KBM-7 (cell line): ENCODE data around the gene ANAPC7.
A peak's percentile ranks its signal among the peaks of the same experiment; 100 is the strongest.
"Not testable (repeated sequence)": the region's sequence is repeated elsewhere in the genome, so short reads cannot be mapped to it uniquely, and the experiment has no call there.

Source experiments
- DNase-seq: peaks from one replicate; pipeline ENCODE4 v3.0.0-alpha.2; 2015
- in situ Hi-C: fragments of 300-500 bp; cut with MboI; formaldehyde crosslinking; loops from 2 replicates; pipeline ENCODE4 v1.14.3; 2020; ENCODE audit warnings: low sequenced_read_pairs, low pct_unique_long_range_greater_than_20kb, mixed read lengths

Gene ANAPC7

GRCh38 chr12:110379197-110379596, 24.3 kb downstream of the ANAPC7 start:
- DNase-seq, result no peak

GRCh38 chr12:110378131-110378790, 25.2 kb downstream of the ANAPC7 start:
- DNase-seq, in situ Hi-C loops: not testable (repeated sequence)

More at GRCh38 chr12:110379197-110379596, 24.3 kb downstream of the ANAPC7 start:
- in situ Hi-C loops, result no loop called here

DNA sequence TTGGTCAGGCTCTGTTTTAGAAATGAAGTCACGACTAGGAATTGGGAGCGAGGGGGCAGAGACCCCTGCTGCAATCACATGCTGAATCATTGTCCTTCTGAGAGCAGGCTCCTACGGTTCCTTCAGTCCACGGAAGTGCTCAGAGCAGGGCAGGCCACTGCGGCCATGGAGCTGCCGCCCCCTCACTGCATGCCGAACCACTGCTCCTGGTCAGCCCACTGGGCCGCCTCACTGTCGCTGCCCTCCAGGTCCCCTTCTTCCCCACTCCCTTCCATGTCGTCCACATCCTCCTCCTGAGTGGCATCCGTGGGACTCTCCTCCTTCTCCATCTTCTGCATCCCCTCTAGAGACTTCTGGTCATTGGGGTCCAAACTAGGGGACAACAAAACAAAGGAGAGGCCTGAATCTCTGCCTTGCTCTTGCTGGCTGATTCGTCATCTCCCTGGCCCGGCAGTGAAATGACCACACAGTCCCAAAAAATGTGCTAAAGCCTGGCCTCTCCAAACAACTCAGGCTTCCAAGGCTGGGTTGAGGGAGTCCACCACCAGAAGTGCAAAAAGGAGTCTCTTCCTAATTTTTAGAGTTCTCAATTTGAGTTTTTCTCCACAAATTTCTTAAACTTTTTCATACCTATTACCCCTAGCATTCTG, 29.4 kb downstream of the ANAPC7 start:
- DNase-seq, result no peak
- in situ Hi-C loops, result no loop called here

- in situ Hi-C loops, result no loop called here
Observed at GRCh38 chr12:110373425-110373824, 30.1 kb downstream of the ANAPC7 start.

GRCh38 chr12:110373025-110373424, 30.5 kb downstream of the ANAPC7 start:
- no peak for DNase-seq
- in situ Hi-C loops, result no loop called here

More at GRCh38 chr12:110373425-110373824, 30.1 kb downstream of the ANAPC7 start:
- no peak for DNase-seq

- in situ Hi-C loops, result no loop called here
- no peak for DNase-seq
Observed at GRCh38 chr12:110372056-110372425, 31.5 kb downstream of the ANAPC7 start.

GRCh38 chr12:110371408-110372055, 32.0 kb downstream of the ANAPC7 start:
- DNase-seq, result no peak
- in situ Hi-C loops, result no loop called here

GRCh38 chr12:110370732-110371231, 32.7 kb downstream of the ANAPC7 start:
- DNase-seq, result no peak
- in situ Hi-C loops, result no loop called here

- DNase-seq, result no peak
- in situ Hi-C loops, result no loop called here
Observed at GRCh38 chr12:110369992-110370391, 33.5 kb downstream of the ANAPC7 start.

GRCh38 chr12:110367181-110367864, 36.2 kb downstream of the ANAPC7 start:
- no peak for DNase-seq
- in situ Hi-C loops, result no loop called here

GRCh38 chr12:110366321-110367142, 37.0 kb downstream of the ANAPC7 start:
- in situ Hi-C loops, result no loop called here
- DNase-seq, result peak; percentile 39

DNA sequence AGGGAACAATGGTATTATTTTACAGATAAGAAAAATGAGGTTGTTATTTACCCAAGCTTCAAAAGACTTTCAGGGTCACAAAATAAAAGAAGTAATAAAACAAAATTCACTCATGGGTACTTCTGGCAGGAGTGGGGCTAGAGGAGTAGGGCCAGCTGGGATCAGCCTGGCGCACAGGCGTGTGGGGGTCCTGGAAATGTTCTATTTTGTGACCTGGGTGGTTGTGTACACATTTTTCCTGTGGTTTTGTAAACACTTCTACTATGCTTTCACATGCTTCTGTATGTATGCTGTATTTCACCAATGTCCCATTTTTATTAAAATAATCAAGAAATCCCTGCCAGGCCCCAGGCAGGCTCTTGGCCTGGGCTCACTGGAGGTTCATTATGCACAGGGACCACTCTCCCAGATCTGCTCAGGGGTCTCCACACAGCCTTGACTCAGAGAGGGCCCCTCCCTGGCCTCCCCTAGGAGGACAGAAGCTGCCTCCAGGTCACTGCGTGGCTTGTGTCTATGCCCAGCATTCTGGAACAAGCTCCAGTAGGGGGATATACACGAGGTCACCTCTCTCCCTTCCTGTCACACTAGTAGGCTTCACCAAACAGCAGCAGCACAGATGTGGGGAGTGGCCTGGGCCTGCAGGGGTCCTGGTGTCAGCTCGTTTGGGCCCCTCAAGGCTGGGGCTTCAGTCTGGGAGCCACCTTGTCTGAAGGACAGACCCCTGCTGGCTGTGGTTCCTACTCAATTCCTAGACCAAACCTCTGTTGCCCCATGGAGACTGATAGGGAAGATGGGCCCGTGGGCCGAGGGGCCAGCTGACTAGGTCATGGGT, 37.8 kb downstream of the ANAPC7 start:
- in situ Hi-C loops, result no loop called here

DNA sequence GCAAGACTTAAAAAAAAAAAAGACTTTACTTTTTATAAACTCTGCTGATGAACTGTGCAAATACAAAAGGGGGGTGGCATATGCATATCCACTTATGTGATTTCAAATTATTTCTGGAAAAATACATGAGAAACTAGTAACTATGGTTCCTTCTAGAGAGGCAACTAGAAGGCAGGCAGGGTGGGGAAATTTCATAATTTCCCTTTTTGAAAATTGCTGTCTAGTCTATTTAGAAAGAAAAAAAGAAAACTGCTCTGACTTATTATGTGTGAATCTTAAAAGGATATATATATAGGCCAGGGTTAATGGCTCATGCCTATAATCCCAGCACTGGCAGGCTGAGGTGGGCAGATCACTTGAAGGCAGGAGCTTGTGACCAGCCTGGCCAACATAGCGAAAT, 42.3 kb downstream of the ANAPC7 start:
- in situ Hi-C loops, result no loop called here
- no peak for DNase-seq

More for the DNA sequence above, 37.8 kb downstream of the ANAPC7 start:
- no peak for DNase-seq

GRCh38 chr12:110358384-110359097, 45.0 kb downstream of the ANAPC7 start:
- in situ Hi-C loops, result not testable (repeated sequence)
- DNase-seq, result peak; percentile 63

DNA sequence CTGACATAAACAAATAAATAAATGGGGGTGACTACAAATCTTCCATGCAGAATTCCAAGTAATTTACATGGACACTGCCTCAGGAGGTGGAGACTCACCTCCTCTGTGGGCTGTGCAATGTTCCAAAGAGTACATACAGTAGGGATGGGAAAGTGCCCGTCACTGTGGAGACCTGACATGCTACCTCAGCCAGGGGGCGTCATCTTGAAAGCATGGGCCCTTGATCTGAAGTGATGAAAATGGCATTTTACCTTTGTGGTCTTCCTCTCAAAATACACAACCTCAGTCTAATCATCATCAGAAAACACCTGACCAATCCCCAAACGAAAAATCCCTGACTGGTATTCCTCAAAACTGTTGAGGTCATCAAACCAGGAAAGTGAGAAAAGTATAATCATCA, 48.4 kb downstream of the ANAPC7 start:
- in situ Hi-C loops, result no loop called here
- DNase-seq, result peak; percentile 49

DNA sequence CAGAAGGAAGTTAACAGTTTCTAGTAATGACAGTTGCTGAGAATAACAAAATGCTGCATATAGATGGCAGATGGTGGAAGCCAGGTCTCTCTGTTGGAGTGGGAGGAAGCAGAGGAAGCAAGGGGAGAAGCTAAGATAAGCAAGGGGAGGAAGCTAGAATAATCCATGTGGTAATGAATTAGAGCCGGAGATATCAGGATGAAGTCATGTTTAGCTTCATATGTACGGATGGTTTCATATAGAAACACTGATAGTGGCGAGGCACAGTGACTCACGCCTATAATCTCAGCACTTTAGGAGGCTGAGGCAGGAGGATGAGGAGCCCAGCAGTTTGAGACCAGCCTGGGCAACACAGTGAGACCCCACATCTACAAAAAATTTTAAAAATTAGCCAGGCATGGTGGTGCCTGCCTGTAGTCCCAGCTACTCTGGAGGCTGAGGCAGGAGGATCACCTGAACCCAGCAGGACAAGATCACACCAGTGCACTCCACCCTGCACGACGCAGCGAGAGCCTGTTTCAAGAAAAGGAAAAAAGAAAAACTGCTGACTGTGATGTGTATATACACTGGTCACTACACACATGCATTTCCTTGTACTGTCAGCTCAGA, 49.2 kb downstream of the ANAPC7 start:
- DNase-seq, result peak; percentile 97
- in situ Hi-C loops, result no loop called here
